H54 (cell line): ENCODE data around the gene ANKRD36B.
"Not testable (repeated sequence)": the region's sequence is repeated elsewhere in the genome, so short reads cannot be mapped to it uniquely, and the experiment has no call there.

ENCODE experiments used
- DNase-seq: peaks from one replicate; pipeline ENCODE4 v3.0.0; 2011; ENCODE audit warnings: low spot score, mixed read lengths; ENCODE audit not compliant: insufficient read length
- FAIRE-seq: peaks from 3 replicates; lab custom pipeline; 2011; peaks lifted over from hg19 to GRCh38; lab: Jason Lieb, UNC
- POLR2A ChIP-seq: IDR thresholded peaks from 2 replicates; pipeline ENCODE4 v1.6.1; 2011; ENCODE audit warnings: low read depth, mild to moderate bottlenecking, low read length

Gene ANKRD36B

GRCh38 chr2:97590515-97591394 lies 1.1 kb upstream of the ANKRD36B start:
- 0 out of 2 replicates have a peak, but pooled peaks have one; percentile 2 for TF ChIP-seq POLR2A
- DNase-seq (peak; percentile 19), FAIRE-seq (peak; percentile 92)

GRCh38 chr2:97589257-97589597 lies 450 bp downstream of the ANKRD36B start:
- not testable (repeated sequence) for FAIRE-seq, DNase-seq

GRCh38 chr2:97565674-97566073 lies 24.0 kb downstream of the ANKRD36B start:
- not testable (repeated sequence) for FAIRE-seq, DNase-seq

GRCh38 chr2:97552406-97552805 lies 37.3 kb downstream of the ANKRD36B start:
- not testable (repeated sequence) for DNase-seq, FAIRE-seq

- FAIRE-seq = peak; percentile 90
- not testable (repeated sequence) for DNase-seq
Measured at GRCh38 chr2:97550498-97550897, 39.2 kb downstream of the ANKRD36B start.

- not testable (repeated sequence) for DNase-seq, FAIRE-seq
Measured at GRCh38 chr2:97549058-97549457, 40.6 kb downstream of the ANKRD36B start.

- not testable (repeated sequence) for FAIRE-seq, DNase-seq
Measured at GRCh38 chr2:97548536-97548935, 41.1 kb downstream of the ANKRD36B start.

GRCh38 chr2:97546711-97547110 lies 43.0 kb downstream of the ANKRD36B start:
- no peak for DNase-seq
- TF ChIP-seq POLR2A = no peak
- no peak for FAIRE-seq

GRCh38 chr2:97544911-97545310 lies 44.8 kb downstream of the ANKRD36B start:
- not testable (repeated sequence) for FAIRE-seq, DNase-seq

- not testable (repeated sequence) for FAIRE-seq, DNase-seq
Measured at GRCh38 chr2:97525904-97526303, 63.8 kb downstream of the ANKRD36B start.

- DNase-seq, FAIRE-seq: not testable (repeated sequence)
Measured at GRCh38 chr2:97523816-97524215, 65.9 kb downstream of the ANKRD36B start.

- not testable (repeated sequence) for DNase-seq, FAIRE-seq
Measured at GRCh38 chr2:97522916-97523555, 66.6 kb downstream of the ANKRD36B start.

GRCh38 chr2:97495651-97496050 lies 94.0 kb downstream of the ANKRD36B start:
- not testable (repeated sequence) for FAIRE-seq, DNase-seq

GRCh38 chr2:97490141-97490540 lies 99.5 kb downstream of the ANKRD36B start:
- DNase-seq, FAIRE-seq: not testable (repeated sequence)
